H1 (cell line): ENCODE data around the gene CSF3R.
A peak's percentile ranks its signal among the peaks of the same experiment; 100 is the strongest.

Experiments
- POLR2A ChIP-seq, 2 experiments: IDR thresholded peaks; 1 replicate in 1 of 2; 2 replicates in 1 of 2; pipeline ENCODE4 v1.6.1; 2011; ENCODE audit warnings: low read depth in 2 of 2, low read length in 2 of 2, mild to moderate bottlenecking in 2 of 2; ENCODE audit errors: control extremely low read depth in 1 of 2
- TAF1 ChIP-seq: IDR thresholded peaks from 2 replicates; pipeline ENCODE4 v1.6.1; 2011; ENCODE audit warnings: mild to moderate bottlenecking, low read depth, low read length

DNA sequence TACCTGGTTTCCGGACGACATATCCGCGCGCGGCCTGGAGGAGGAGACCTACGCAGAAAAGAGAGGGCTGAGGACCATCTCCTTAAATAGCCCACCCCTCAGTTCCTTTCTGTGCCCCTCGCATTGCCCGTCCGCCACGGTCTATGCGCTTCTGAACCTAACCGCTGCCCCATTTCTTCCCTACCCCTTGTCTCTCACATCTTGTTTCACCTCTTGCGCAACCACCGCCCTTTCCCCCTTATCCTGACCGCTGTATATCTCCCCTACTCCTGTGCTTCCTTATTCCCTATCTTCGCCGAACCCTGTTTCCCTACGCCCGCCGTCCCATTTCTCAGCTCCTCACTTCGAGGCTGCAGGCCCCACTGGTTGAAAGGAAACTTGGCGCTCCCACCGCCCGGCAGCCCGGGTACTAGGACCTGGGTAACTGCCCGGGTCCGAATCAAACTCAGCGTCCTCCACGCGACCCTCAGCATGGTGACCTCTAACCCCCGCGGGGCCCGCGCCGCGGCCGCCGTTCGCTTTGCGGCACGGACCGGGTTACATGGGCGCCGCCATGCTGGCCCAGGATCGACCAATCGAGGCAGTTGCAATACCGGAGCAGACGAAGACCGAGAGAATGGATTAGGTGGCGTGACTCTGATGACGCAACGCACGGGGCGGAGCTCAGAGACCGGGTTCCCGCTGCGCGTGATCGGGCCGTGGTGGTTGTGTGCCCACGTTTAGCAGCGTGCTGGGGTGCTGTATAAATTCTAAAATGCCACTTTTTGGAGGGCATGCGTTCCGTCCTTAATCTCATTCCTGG lies 18.7 kb downstream of the CSF3R start, which contains the start of gene MRPS15:
- TF ChIP-seq POLR2A (IDR thresholded peaks at IDR 0.05; ENCODE audit: control extremely low read depth in 1 of 2, low read depth in 2 of 2, low read length in 2 of 2) (peak; percentile 36 to 96), TAF1 (peak; percentile 96)
